ENCODE measurements around the gene DFFB. TPM values are rescaled to one million over a fixed set of nuclear protein-coding genes. Genes with fewer than 3 reads are reported as not detected.

The DFFB gene
- total RNA-seq, 6 experiments from 2014 or later: 2.0 to 3.5 (median 2.9) TPM

DNA sequence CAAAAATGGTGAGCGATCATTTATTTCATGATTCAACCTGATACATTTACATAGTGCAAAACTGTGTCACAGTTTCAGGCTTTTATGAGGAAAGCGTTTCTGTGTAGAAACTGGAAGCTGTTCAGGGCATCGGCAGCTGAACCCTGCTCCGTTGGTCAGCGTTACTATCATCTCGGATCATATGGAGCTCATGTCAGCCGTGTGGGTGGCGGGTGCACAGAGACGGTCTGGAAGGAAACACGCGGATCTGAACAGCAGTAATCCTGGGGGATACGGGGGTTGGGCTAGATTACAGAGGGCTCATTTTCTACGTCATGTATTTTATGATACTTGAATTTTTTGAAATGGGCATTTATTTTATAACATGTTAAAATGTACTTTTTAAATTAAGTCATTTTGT lies 27.7 kb downstream of the DFFB start:
- 82% methylated on average over 13 of the region's 13 CpGs for WGBS (ENCODE audit: insufficient coverage, low coverage, low lambda C conversion rate, missing lambda C conversion rate)
- no peak overlapping the region for H3K4me3 ChIP-seq
- H3K4me1 ChIP-seq: no peaks in the 10 kb centered on the region
- no peaks in the 10 kb centered on the region for H3K27me3 ChIP-seq
- TF ChIP-seq, protein P1, sequence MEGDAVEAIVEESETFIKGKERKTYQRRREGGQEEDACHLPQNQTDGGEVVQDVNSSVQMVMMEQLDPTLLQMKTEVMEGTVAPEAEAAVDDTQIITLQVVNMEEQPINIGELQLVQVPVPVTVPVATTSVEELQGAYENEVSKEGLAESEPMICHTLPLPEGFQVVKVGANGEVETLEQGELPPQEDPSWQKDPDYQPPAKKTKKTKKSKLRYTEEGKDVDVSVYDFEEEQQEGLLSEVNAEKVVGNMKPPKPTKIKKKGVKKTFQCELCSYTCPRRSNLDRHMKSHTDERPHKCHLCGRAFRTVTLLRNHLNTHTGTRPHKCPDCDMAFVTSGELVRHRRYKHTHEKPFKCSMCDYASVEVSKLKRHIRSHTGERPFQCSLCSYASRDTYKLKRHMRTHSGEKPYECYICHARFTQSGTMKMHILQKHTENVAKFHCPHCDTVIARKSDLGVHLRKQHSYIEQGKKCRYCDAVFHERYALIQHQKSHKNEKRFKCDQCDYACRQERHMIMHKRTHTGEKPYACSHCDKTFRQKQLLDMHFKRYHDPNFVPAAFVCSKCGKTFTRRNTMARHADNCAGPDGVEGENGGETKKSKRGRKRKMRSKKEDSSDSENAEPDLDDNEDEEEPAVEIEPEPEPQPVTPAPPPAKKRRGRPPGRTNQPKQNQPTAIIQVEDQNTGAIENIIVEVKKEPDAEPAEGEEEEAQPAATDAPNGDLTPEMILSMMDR (IDR thresholded peaks at IDR 0.05): no peak
- no peak for TF ChIP-seq POLR2A (IDR thresholded peaks at IDR 0.05)
- H3K27ac ChIP-seq: no peak overlapping the region
- no peak for ATAC-seq
- DNase-seq: peak in 1 of 3 donors; percentile 34
- H3K36me3 ChIP-seq: peaks cover 0 to 22% (median 5%) of the 10 kb centered on the region in 4 donors
- intact Hi-C loops (cut with DNase I): no loop called here
- H3K9me3 ChIP-seq: no peaks in the 10 kb centered on the region

DNA sequence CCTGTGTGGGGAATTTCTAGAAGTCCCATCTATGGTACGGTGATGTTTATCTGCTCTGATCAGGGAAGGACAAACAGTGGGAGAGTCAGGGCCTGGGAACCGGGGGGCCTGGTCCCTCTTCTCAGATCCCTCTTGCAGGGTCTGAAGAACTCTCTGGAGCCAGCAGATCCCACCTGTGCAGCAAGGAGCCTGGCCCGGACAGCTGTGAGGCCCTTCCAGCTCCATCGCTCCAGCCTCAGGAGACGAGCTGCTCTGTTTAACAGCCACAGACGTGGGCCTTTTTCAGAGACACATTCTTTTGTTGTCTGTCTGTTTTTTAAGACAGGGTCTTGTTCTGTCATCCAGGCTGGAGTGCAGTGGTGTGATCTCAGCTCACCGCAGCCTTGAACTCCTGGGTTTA lies 28.3 kb downstream of the DFFB start:
- 100% methylated on average over 1 of the region's 7 CpGs for WGBS (ENCODE audit: insufficient coverage, low coverage, low lambda C conversion rate, missing lambda C conversion rate)
- Histone ChIP-seq H3K27ac (no peak overlapping the region), H3K9me3 (no peaks in the 10 kb centered on the region), H3K4me3 (no peak overlapping the region), H3K27me3 (no peaks in the 10 kb centered on the region), H3K4me1 (no peaks in the 10 kb centered on the region), H3K36me3 (peaks cover 0 to 29% (median 8%) of the 10 kb centered on the region in 4 donors)
- TF ChIP-seq, protein P1 (IDR thresholded peaks at IDR 0.05): no peak
- TF ChIP-seq POLR2A (IDR thresholded peaks at IDR 0.05): no peak
- ATAC-seq (no peak), DNase-seq (peak in 1 of 3 donors; percentile 20)
- intact Hi-C loops (cut with DNase I): no loop called here

DNA sequence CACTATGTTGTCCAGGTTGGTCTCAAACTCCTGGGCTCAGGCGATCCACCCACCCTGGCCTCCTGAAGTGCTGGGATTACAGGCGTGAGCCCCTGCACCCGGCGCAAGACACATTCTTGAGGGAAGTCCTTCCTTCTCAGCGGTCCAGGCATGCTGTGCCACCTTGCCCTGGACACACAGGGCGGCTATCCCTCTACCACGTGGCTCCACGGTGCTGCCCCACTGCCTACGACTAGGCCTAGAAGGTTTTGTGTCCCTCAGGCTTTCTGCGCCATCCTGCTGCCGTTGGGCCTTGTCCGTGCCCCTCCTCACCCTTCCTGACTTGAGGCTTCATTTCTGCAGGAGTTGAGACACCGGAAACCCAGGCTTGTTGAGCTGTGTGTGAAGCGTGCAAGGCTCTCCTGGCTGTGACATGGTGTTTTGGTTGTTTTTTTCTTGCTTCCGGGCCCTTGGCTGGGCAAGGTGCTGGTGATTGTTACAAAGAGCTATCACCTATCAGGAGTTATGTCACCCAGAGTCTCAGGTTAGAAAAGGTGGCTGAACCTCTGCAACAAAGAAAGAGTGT lies 28.9 kb downstream of the DFFB start:
- H3K4me1 ChIP-seq: no peaks in the 10 kb centered on the region
- H3K4me3 ChIP-seq: no peak overlapping the region
- intact Hi-C loops (cut with DNase I): no loop called here
- no peak overlapping the region for H3K27ac ChIP-seq
- H3K36me3 ChIP-seq: peaks cover 0 to 34% (median 9%) of the 10 kb centered on the region in 4 donors
- 92% methylated on average over 5 of the region's 15 CpGs for WGBS (ENCODE audit: insufficient coverage, low coverage, low lambda C conversion rate, missing lambda C conversion rate)
- no peak for TF ChIP-seq POLR2A (IDR thresholded peaks at IDR 0.05)
- TF ChIP-seq, protein P1 (IDR thresholded peaks at IDR 0.05): no peak
- DNase-seq: peak in 1 of 3 donors; percentile 40
- no peaks in the 10 kb centered on the region for H3K27me3 ChIP-seq
- peak in 1 of 4 donors; percentile 9 for ATAC-seq
- no peaks in the 10 kb centered on the region for H3K9me3 ChIP-seq

DNA sequence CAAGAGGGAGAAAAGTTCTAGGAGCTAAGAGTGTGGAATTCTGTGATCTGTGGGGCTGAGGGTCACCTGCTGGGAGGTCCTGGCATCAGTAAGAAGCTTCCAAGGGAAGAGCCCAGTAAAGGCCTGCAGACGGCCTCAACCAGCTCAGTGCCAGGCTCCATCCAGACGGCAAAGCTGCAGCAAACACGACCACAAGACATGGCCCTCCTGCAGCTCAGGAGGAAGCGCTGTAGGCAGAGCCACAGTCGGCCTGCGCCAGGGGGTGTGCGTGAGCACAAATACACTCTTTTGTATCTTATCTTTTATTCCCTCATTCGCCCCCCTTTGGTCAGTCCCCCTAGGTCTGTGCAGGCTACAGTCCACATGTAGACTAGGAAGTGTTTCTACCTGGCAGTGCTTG lies 29.4 kb downstream of the DFFB start:
- no peak overlapping the region for H3K27ac ChIP-seq
- no peaks in the 10 kb centered on the region for H3K9me3 ChIP-seq
- peaks cover 0 to 36% (median 11%) of the 10 kb centered on the region in 4 donors for H3K36me3 ChIP-seq
- TF ChIP-seq, protein P1 (IDR thresholded peaks at IDR 0.05): no peak
- TF ChIP-seq POLR2A (IDR thresholded peaks at IDR 0.05): no peak
- intact Hi-C loops (cut with DNase I): no loop called here
- no peaks in the 10 kb centered on the region for H3K4me1 ChIP-seq
- no CpG with 5 or more reads among the region's 8 CpGs for WGBS (ENCODE audit: insufficient coverage, low coverage, low lambda C conversion rate, missing lambda C conversion rate)
- ATAC-seq (no peak), DNase-seq (peak in 1 of 3 donors; percentile 45)
- no peak overlapping the region for H3K4me3 ChIP-seq
- no peaks in the 10 kb centered on the region for H3K27me3 ChIP-seq
